Activated B cell treated with CpG ODN at 0.5 μM for 24 hours (primary cell): ENCODE measurements around the gene ETDC. TPM values are rescaled to one million over a fixed set of nuclear protein-coding genes. Genes with fewer than 3 reads are reported as not detected.

ENCODE experiments used
- ATAC-seq: fragments of 200-7000 bp; cut with Tn5 transposase; one replicate; pipeline ENCODE4 v1.10.0; 2021; ENCODE audit warnings: low read depth, mild to moderate bottlenecking, moderate library complexity
- CTCF ChIA-PET: fragments of 350-600 bp; sonication (Branson Sonifier 250); formaldehyde crosslinking; loops from one replicate; lab custom pipeline; 2021; ENCODE audit warnings: antibody characterized with exemption; lab: Charles Lee
- POLR2A ChIA-PET: fragments of 350-600 bp; sonication (Branson Sonifier 250); formaldehyde crosslinking; loops from one replicate; lab custom pipeline; 2021; ENCODE audit warnings: antibody characterized with exemption; lab: Charles Lee
- DNase-seq: peaks from one replicate; pipeline ENCODE4 v3.0.0; 2022
- H3K27ac Mint-ChIP-seq: one replicate; pipeline ENCODE4 v1.8.0; 2020; ENCODE audit warnings: mixed read lengths
- H3K27me3 Mint-ChIP-seq: one replicate; pipeline ENCODE4 v1.8.0; 2021; ENCODE audit warnings: mixed read lengths
- H3K36me3 Mint-ChIP-seq: one replicate; pipeline ENCODE4 v1.8.0; 2021; ENCODE audit warnings: low read depth, mixed read lengths
- H3K4me1 Mint-ChIP-seq: one replicate; pipeline ENCODE4 v1.8.0; 2021; ENCODE audit warnings: mixed read lengths
- H3K4me3 Mint-ChIP-seq: one replicate; pipeline ENCODE4 v1.8.0; 2020; ENCODE audit warnings: mild to moderate bottlenecking, mixed read lengths
- H3K9me3 Mint-ChIP-seq: one replicate; pipeline ENCODE4 v1.8.0; 2020; ENCODE audit warnings: mixed read lengths
- intact Hi-C: fragments of 100-400 bp; cut with micrococcal nuclease; formaldehyde crosslinking; loops from one replicate; pipeline ENCODE4 v1.15.1; 2024
- total RNA-seq: library from RNA; stranded (reverse); gene quantifications from 2 replicates; pipeline ENCODE4 v1.2.3, GENCODE V29; 2022
- TF ChIP-seq, protein P1 (sequence below): fragments of 200-600 bp; IDR thresholded peaks from one replicate; pipeline ENCODE4 v1.8.0; 2022; ENCODE audit warnings: antibody characterized with exemption, mild to moderate bottlenecking

The ETDC gene
- total RNA-seq, 1 donor from 2014 or later = not detected

DNA sequence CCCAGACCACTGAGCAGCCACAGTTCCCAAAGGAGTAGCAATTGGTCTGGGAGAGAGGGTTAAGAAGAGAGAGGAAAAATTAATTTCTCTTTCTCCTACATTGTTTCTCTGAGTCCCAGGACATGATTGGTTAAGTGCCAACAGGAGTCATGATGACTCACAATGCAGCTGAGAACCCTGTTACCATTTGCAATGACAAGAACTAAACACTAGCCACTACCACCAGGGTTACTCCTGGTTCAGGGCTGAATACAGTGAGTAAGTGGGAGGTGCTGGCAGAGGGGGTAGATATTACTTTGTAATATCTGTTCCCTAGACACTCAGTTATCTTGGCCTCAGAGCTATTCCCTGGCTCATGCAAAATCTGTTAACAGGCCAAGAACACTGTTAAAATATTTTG is 18.0 kb downstream of the ETDC start:
- intact Hi-C loops = no loop called here
- no peak for ATAC-seq
- peaks cover 5% of the 10 kb centered on the region for H3K4me1 Mint-ChIP-seq
- H3K36me3 Mint-ChIP-seq = peaks cover 37% of the 10 kb centered on the region
- TF ChIP-seq, protein P1, sequence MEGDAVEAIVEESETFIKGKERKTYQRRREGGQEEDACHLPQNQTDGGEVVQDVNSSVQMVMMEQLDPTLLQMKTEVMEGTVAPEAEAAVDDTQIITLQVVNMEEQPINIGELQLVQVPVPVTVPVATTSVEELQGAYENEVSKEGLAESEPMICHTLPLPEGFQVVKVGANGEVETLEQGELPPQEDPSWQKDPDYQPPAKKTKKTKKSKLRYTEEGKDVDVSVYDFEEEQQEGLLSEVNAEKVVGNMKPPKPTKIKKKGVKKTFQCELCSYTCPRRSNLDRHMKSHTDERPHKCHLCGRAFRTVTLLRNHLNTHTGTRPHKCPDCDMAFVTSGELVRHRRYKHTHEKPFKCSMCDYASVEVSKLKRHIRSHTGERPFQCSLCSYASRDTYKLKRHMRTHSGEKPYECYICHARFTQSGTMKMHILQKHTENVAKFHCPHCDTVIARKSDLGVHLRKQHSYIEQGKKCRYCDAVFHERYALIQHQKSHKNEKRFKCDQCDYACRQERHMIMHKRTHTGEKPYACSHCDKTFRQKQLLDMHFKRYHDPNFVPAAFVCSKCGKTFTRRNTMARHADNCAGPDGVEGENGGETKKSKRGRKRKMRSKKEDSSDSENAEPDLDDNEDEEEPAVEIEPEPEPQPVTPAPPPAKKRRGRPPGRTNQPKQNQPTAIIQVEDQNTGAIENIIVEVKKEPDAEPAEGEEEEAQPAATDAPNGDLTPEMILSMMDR = no peak
- peaks cover 5% of the 10 kb centered on the region for H3K9me3 Mint-ChIP-seq
- CTCF ChIA-PET = no interaction called here
- H3K27ac Mint-ChIP-seq = no peak overlapping the region
- H3K4me3 Mint-ChIP-seq = no peak overlapping the region
- DNase-seq = no peak
- POLR2A ChIA-PET = no interaction called here
- H3K27me3 Mint-ChIP-seq = no peaks in the 10 kb centered on the region

DNA sequence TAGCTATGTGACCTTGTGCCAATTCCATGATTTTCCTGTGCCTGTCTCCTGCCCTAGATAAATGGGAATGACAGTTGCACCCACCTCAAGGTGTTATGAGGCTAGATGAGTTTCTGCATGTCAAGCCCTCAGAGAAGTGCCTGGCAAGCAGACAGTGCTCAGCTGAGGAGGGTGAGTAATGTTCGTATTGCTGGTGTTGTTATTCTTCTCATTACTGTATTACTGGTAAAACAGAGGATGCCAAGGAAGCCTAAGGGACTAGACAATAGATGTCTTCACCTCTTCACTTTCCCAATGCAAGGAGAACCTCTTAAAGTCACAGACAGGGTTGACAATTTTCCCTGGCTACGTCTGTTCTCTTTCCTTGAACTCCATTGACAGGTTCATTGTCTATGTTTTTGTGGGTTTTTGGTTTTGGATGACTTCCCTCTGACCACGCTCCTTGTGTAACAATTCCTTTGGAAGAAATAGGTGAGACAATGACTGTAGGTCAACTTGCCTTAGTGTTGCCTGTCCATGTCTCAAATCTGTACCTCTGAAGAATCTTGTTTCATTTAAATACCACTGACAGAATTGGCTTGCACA is 19.2 kb downstream of the ETDC start:
- H3K27ac Mint-ChIP-seq = no peak overlapping the region
- H3K27me3 Mint-ChIP-seq = no peaks in the 10 kb centered on the region
- DNase-seq = no peak
- TF ChIP-seq, protein P1 = no peak
- ATAC-seq = no peak
- peaks cover 5% of the 10 kb centered on the region for H3K4me1 Mint-ChIP-seq
- no peak overlapping the region for H3K4me3 Mint-ChIP-seq
- CTCF ChIA-PET = no interaction called here
- H3K9me3 Mint-ChIP-seq = no peaks in the 10 kb centered on the region
- peaks cover 40% of the 10 kb centered on the region for H3K36me3 Mint-ChIP-seq
- intact Hi-C loops = no loop called here
- POLR2A ChIA-PET = no interaction called here

DNA sequence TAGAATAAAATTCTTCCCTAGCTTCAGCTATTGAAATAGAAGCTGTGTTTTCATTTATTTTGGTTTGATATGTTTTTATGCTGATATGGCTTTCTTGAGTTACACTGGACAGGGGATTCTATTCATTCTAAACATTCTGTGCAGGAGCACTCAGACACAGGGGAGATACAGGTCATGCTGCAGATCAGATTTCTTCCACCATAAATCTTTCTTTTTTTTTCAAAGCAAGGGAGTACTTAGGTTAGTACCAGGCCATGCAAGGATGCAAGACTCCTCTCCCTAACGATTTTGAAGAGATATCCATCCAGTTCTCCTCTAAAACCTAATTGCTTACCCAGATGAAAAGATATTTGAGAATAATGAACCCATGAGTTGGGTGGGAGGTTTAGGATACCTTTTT is 21.4 kb downstream of the ETDC start:
- Mint-ChIP-seq H3K9me3 (no peaks in the 10 kb centered on the region), H3K36me3 (peaks cover 34% of the 10 kb centered on the region), H3K4me3 (no peak overlapping the region), H3K4me1 (peaks cover 5% of the 10 kb centered on the region), H3K27me3 (no peaks in the 10 kb centered on the region), H3K27ac (no peak overlapping the region)
- POLR2A ChIA-PET = no interaction called here
- ATAC-seq = no peak
- intact Hi-C loops = no loop called here
- CTCF ChIA-PET = no interaction called here
- TF ChIP-seq, protein P1 = no peak
- no peak for DNase-seq

DNA sequence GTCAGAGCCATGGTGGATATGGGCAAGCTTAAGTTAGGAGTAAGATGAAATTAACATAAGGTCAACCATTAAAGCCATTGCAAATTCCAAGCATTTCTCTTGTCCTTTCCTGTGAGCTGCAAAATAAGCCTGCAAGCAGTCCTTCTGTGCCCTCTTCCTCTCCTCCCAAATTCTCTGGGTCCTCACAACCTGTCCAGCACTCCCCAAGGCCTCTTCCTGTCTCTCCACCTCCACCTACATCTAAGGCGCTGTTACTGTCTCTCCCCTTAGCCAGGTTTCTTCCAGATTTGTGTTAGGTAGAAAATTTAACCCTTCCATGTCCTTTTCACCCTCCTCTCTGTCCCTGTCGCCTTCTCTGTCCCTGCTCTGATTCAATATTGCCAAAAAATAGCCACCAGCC is 22.2 kb downstream of the ETDC start:
- CTCF ChIA-PET = no interaction called here
- H3K27ac Mint-ChIP-seq = no peak overlapping the region

DNA sequence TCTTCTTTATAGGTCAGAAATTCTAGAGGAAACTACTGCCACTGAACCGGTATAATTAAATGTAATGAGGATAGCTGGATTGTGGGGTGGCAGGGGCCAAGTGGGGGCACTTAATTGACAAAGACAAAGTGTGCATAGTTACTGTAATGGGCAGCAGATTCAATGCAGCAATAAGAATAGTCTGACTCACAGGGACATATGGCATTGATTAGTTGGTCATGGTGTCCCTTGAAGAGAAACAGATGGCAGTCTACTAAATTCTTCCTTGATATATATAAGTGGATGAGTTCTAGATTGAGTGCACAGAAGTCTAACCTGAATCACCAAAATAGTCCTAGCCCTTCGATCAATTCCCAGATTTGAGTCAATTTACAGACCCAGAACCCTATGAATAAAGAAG is 31.6 kb downstream of the ETDC start:
- CTCF ChIA-PET = no interaction called here
- intact Hi-C loops = no loop called here
- Mint-ChIP-seq H3K27ac (no peak overlapping the region), H3K27me3 (no peaks in the 10 kb centered on the region), H3K4me3 (no peak overlapping the region), H3K36me3 (peaks cover 36% of the 10 kb centered on the region), H3K9me3 (no peaks in the 10 kb centered on the region), H3K4me1 (peaks cover 58% of the 10 kb centered on the region)
- POLR2A ChIA-PET = no interaction called here
- no peak for DNase-seq
- TF ChIP-seq, protein P1 = no peak
- no peak for ATAC-seq

More for the DNA sequence above, 22.2 kb downstream of the ETDC start:
- POLR2A ChIA-PET = no interaction called here
- no peak overlapping the region for H3K4me3 Mint-ChIP-seq
- H3K9me3 Mint-ChIP-seq = no peaks in the 10 kb centered on the region
- H3K4me1 Mint-ChIP-seq = peaks cover 8% of the 10 kb centered on the region
- ATAC-seq (no peak), DNase-seq (no peak)
- intact Hi-C loops = no loop called here
- TF ChIP-seq, protein P1 = no peak
- peaks cover 31% of the 10 kb centered on the region for H3K36me3 Mint-ChIP-seq
- H3K27me3 Mint-ChIP-seq = no peaks in the 10 kb centered on the region
